Activated naive CD8-positive, alpha-beta T cell treated with anti-CD3 and anti-CD28 coated beads for 36 hours (primary cell): Measurements from ENCODE around the gene ECEL1. TPM values are rescaled to one million over a fixed set of nuclear protein-coding genes. Genes with fewer than 3 reads are reported as not detected.

Experiments
- DNase-seq: peaks from one replicate; pipeline ENCODE4 v3.0.0; 2021
- H3K27ac Mint-ChIP-seq: one replicate; pipeline ENCODE4 v1.8.0; 2022; ENCODE audit warnings: mild to moderate bottlenecking, moderate library complexity, mixed read lengths
- H3K27me3 Mint-ChIP-seq: one replicate; pipeline ENCODE4 v1.8.0; 2022; ENCODE audit warnings: mild to moderate bottlenecking, mixed read lengths
- H3K36me3 Mint-ChIP-seq: one replicate; pipeline ENCODE4 v1.8.0; 2021; ENCODE audit warnings: mild to moderate bottlenecking, mixed read lengths
- H3K4me1 Mint-ChIP-seq: one replicate; pipeline ENCODE4 v1.8.0; 2021; ENCODE audit warnings: mixed read lengths
- H3K4me3 Mint-ChIP-seq: one replicate; pipeline ENCODE4 v1.8.0; 2022; ENCODE audit warnings: mild to moderate bottlenecking, moderate library complexity, mixed read lengths
- H3K9me3 Mint-ChIP-seq: one replicate; pipeline ENCODE4 v1.8.0; 2022; ENCODE audit warnings: mixed read lengths
- total RNA-seq, 2 experiments: library from RNA; stranded (reverse); gene quantifications; one replicate each; pipeline ENCODE4 v1.2.3, GENCODE V29; 2021

The ECEL1 gene
- total RNA-seq, 2 experiments from 2014 or later, result 0.12 to 0.14 TPM

DNA sequence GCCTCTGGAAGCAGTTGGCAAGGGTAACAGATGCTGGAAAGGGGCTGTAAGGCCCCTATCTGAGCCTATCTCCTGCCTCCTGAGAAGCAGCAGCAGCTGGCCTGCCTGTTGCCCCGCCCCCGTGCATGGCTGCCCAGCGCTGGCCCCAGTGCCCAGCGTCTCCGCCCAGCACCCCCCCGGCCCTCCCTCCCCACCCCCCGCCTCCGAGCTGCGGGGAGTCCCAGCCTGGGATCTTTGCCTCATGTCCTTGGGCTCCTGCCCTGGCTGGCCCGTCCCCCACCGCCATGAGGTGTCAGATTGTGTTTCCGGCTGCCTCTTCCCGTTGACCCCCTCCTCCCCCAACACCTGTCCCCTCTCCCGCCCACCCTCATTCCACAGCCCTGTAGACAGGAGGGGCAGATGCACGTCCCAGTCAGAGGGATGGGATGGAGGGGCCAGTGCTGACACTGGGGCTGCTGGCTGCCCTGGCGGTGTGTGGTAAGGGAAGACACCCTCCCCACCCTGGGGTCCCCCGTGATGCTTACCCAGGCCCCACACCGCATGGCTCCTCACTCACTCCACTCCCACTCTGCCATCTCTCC is 38.2 kb upstream of the ECEL1 start, which contains the start of gene CHRND:
Gene CHRND, plus strand, starts transcription at position 370 of the 581 bp plus-strand sequence. Its CDS starts 56 bp downstream, at position 426.
- no peak within 1 kb of the TSS for H3K4me3 Mint-ChIP-seq
- no peak for DNase-seq
- peaks cover 9% of the 10 kb centered on the region for H3K4me1 Mint-ChIP-seq
- H3K27me3 Mint-ChIP-seq, result peaks cover 41% of the 10 kb centered on the region
- no peaks in the 10 kb centered on the region for H3K36me3 Mint-ChIP-seq
- no peak within 1 kb of the TSS for H3K27ac Mint-ChIP-seq
- H3K9me3 Mint-ChIP-seq, result no peaks in the 10 kb centered on the region

DNA sequence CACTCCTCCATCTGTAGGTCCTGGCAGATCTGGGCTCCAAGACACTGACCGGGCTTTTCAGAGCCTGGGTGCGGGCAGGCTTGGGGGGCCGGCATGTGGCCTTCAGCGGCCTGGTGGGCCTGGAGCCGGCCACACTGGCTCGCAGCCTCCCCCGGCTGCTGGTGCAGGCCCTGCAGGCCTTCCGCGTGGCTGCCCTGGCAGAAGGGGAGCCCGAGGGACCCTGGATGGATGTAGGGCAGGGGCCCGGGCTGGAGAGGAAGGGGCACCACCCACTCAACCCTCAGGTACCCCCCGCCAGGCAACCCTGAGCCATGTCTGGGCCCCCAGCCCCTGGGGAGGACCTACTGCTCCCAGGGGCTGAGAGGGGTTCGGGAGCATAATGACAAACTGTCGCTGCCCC is 37.6 kb upstream of the ECEL1 start:
- DNase-seq, result no peak
- Mint-ChIP-seq H3K4me1 (peaks cover 9% of the 10 kb centered on the region), H3K27me3 (peaks cover 41% of the 10 kb centered on the region), H3K27ac (no peak overlapping the region), H3K9me3 (no peaks in the 10 kb centered on the region), H3K4me3 (no peak overlapping the region), H3K36me3 (no peaks in the 10 kb centered on the region)

DNA sequence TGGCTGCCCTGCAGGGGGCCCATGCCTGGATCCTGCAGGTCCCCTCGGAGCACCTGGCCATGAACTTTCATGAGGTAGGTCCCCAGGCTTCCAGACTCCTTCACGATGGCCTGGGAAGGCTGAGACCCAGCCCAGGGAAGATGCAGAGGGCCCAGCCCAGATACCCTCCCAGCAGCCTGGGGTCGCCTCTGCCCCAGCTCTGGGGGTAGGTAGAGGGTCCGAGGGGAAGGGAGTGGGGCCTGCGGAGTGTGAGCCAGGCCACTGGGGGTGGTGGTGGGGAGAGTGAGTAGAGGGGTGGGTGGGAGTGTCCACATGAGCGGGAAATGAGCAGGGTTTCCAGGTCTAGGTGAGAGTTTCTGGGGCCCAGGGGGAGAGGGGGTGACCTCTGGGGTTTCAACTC is 37.1 kb upstream of the ECEL1 start:
- Mint-ChIP-seq H3K4me1 (peaks cover 9% of the 10 kb centered on the region), H3K4me3 (no peak overlapping the region), H3K9me3 (no peaks in the 10 kb centered on the region), H3K27ac (no peak overlapping the region), H3K27me3 (peaks cover 43% of the 10 kb centered on the region), H3K36me3 (no peaks in the 10 kb centered on the region)
- no peak for DNase-seq

DNA sequence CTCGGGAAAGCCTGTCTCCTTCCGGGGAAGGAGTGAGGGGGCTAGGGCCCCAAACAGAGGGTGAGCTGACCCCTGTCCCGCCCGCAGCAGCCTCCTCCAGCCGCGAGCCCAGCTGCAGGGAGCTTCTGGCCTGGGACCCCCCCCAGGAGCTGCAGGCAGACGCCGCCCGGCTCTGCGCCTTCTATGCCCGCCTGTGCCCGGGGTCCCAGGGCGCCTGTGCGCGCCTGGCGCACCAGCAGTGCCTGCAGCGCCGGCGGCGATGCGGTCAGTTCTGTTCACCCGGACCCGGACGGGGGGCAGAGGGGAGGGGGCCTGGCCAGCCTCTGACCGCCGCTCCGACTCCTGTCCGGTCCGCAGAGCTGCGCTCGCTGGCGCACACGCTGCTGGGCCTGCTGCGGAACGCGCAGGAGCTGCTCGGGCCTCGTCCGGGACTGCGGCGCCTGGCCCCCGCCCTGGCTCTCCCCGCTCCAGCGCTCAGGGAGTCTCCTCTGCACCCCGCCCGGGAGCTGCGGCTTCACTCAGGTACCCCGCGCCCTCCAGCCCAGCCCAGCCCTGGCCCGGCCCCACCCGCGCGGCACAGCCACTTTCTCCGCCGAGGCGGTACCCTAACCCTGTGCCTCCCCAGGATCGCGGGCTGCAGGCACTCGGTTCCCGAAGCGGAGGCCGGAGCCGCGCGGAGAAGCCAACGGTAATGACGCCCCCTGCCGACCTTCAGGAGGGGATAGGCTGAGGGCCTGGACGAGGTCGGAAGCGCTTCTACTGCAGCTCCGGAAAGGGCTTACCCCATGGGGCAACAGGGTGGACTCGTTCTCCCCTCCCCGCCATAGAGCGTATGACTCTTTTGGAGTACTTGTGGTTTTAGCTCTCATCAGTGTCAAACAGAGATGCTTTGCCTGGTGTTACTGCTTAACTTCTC is 36.3 kb upstream of the ECEL1 start:
- no peak overlapping the region for H3K4me3 Mint-ChIP-seq
- peak; percentile 49 for DNase-seq

DNA sequence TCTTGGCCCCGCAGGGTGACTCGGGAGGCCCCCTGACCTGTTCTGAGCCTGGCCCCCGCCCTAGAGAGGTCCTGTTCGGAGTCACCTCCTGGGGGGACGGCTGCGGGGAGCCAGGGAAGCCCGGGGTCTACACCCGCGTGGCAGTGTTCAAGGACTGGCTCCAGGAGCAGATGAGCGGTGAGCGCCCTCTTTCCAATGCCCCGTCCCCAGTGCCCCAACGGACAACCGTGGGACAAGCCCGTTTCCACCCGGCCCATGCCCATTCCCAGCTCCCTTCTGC is 35.7 kb upstream of the ECEL1 start:
- Mint-ChIP-seq H3K27me3 (peaks cover 49% of the 10 kb centered on the region), H3K36me3 (no peaks in the 10 kb centered on the region), H3K4me3 (peak overlapping the region; percentile 37), H3K4me1 (peaks cover 3% of the 10 kb centered on the region), H3K27ac (no peak overlapping the region), H3K9me3 (no peaks in the 10 kb centered on the region)
- DNase-seq, result no peak

More for the DNA sequence above, 36.3 kb upstream of the ECEL1 start:
- no peak overlapping the region for H3K27ac Mint-ChIP-seq
- H3K36me3 Mint-ChIP-seq, result no peaks in the 10 kb centered on the region
- H3K9me3 Mint-ChIP-seq, result no peaks in the 10 kb centered on the region
- peaks cover 8% of the 10 kb centered on the region for H3K4me1 Mint-ChIP-seq
- peaks cover 49% of the 10 kb centered on the region for H3K27me3 Mint-ChIP-seq

DNA sequence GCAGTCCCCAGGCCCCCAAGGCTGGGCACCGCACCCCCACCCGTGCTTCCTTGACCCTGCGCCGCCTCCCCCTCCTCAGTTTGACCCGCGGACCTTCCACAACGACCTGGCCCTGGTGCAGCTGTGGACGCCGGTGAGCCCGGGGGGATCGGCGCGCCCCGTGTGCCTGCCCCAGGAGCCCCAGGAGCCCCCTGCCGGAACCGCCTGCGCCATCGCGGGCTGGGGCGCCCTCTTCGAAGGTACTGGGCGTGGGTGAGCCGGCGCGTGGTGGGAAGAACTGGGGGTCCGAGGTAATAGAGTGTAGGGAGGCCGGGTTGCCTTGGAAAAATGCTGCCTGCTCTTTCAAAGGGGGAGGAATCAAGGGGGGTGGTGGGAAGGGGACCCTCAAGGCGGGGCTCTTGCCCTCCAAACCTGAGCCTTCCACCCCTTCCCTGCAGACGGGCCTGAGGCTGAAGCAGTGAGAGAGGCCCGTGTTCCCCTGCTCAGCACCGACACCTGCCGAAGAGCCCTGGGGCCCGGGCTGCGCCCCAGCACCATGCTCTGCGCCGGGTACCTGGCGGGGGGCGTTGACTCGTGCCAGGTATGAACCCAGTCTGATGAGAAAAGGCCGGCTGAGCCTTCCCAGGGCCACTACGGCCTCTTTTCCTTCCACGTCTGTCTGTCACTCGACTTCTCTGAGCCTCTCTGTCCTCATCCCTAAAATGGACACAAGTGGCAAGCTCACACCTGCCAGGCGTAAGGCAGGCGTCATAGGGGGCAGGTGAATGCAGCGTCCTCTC is 35.2 kb upstream of the ECEL1 start:
- Mint-ChIP-seq H3K4me3 (peak overlapping the region; percentile 37), H3K4me1 (peaks cover 1% of the 10 kb centered on the region), H3K9me3 (no peaks in the 10 kb centered on the region), H3K27ac (no peak overlapping the region), H3K27me3 (peaks cover 49% of the 10 kb centered on the region), H3K36me3 (no peaks in the 10 kb centered on the region)
- no peak for DNase-seq

DNA sequence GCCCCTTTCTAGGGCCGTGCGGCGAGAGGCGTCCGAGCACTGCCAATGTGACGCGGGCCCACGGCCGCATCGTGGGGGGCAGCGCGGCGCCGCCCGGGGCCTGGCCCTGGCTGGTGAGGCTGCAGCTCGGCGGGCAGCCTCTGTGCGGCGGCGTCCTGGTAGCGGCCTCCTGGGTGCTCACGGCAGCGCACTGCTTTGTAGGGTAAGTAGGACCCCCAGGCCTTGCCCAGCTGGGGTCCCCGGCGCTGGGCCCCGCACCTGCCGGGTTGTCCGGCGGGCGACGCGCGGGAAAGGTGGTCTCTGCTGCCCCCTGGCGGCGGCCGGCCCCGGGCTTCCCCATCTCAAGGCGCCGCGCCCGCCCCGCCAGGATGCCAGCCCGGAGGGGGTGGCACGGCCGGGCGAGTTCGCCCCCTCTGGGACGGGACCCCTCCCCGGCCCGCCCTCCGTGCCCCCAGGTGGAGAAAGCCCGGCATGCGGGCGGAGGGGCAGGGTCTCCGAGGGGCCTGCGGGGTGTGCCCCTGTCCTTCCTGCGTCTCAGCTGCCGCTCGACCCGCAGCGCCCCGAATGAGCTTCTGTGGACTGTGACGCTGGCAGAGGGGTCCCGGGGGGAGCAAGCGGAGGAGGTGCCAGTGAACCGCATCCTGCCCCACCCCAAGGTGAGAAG is 34.5 kb upstream of the ECEL1 start:
- no peaks in the 10 kb centered on the region for H3K36me3 Mint-ChIP-seq
- peaks cover 1% of the 10 kb centered on the region for H3K4me1 Mint-ChIP-seq
- H3K27ac Mint-ChIP-seq, result no peak overlapping the region
- no peak overlapping the region for H3K4me3 Mint-ChIP-seq
- peaks cover 49% of the 10 kb centered on the region for H3K27me3 Mint-ChIP-seq
- DNase-seq, result peak; percentile 71
- no peaks in the 10 kb centered on the region for H3K9me3 Mint-ChIP-seq

DNA sequence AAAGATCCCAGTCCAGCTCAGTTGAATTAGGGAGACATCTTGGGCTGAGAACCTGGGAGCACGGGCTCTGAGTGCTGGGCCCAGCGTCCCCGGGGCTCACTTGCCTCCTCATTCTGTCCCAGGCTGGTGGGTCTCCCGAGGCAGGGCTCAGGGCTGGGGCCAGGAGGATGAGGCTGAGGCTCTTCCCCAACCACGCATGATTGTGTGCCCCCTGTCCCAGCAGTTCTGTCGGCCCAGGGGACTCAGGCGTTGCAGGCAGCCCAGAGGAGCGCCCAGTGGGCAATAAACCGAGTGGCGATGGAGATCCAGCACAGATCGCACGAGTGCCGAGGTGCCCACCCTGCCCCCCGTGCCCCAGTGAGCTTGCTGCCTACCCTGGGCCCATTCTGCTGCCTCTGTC is 33.5 kb upstream of the ECEL1 start:
- H3K9me3 Mint-ChIP-seq, result no peaks in the 10 kb centered on the region
- H3K27ac Mint-ChIP-seq, result no peak overlapping the region
- peaks cover 1% of the 10 kb centered on the region for H3K4me1 Mint-ChIP-seq
- no peak for DNase-seq
- no peaks in the 10 kb centered on the region for H3K36me3 Mint-ChIP-seq
- peaks cover 41% of the 10 kb centered on the region for H3K27me3 Mint-ChIP-seq
- no peak overlapping the region for H3K4me3 Mint-ChIP-seq

DNA sequence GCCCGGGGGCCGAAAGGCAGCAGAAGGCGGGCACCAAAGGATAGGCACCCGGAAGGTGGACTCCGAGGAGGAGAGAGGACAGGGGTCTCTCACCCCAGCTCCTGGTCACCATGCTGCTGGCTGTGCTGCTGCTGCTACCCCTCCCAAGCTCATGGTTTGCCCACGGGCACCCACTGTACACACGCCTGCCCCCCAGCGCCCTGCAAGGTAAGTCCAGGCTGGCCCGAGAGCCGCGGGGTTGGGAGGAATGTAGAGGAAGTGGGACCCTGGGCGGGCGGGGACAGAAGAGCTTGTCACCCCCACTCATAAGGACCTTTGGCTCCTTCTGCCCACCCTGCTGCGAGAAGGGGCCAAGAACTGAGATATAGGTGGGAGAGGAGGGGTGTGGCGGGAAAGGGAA is 32.9 kb upstream of the ECEL1 start:
- no peaks in the 10 kb centered on the region for H3K36me3 Mint-ChIP-seq

DNA sequence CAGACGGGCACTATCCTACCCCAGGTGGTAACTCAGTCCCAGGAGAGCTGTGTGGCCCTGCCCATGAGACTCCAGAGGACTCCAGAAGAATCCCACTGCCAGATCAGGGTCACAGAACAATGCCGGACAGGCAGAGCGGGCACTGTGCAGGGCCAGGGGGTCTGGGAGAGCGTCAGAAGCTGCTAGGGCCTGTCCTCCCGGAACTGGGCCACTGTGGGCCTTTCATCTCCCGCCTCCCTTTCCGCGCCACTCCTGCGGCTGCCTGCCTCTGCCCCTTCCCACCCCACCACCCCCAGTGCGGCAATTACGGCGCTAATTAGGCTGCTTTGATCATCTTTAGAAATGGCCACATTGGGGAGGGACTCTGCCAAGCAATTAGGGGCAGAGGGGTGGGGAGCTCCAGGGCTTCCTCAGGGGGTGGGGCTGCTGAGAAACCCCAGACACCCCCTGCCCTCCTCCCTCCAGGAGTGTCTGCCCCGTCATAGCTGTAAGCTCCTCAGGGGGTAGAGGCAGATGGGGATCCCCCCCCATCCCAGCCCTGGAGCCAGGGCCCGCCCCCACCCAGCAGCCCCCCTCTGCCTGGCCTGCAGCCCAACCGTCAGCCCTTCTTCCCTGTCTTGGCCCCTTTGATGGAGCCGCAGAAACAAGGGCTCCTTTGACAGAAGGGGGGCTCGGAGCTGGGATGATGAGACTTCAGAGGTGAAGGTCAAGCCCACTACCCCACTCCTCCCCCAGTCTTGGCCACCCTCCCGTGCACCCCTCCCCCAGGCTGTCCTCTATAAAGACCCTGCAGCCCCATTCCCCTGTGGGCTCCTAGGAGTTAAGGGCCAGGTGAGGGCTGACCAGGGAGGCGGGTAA is 32.2 kb upstream of the ECEL1 start, which contains the start of gene PRSS56:
Gene PRSS56, plus strand, starts transcription at position 808 of the 858 bp plus-strand sequence. CDS start 211 bp downstream, outside the sequence.
- Mint-ChIP-seq H3K4me3 (no peak within 1 kb of the TSS), H3K27ac (no peak within 1 kb of the TSS), H3K9me3 (no peaks in the 10 kb centered on the region), H3K27me3 (peaks cover 38% of the 10 kb centered on the region), H3K4me1 (peaks cover 1% of the 10 kb centered on the region), H3K36me3 (no peaks in the 10 kb centered on the region)
- no peak for DNase-seq

More for the DNA sequence above, 32.9 kb upstream of the ECEL1 start:
- H3K27me3 Mint-ChIP-seq, result peaks cover 41% of the 10 kb centered on the region
- H3K4me3 Mint-ChIP-seq, result no peak overlapping the region
- H3K9me3 Mint-ChIP-seq, result no peaks in the 10 kb centered on the region
- H3K4me1 Mint-ChIP-seq, result peaks cover 1% of the 10 kb centered on the region
- H3K27ac Mint-ChIP-seq, result no peak overlapping the region
- DNase-seq, result no peak

DNA sequence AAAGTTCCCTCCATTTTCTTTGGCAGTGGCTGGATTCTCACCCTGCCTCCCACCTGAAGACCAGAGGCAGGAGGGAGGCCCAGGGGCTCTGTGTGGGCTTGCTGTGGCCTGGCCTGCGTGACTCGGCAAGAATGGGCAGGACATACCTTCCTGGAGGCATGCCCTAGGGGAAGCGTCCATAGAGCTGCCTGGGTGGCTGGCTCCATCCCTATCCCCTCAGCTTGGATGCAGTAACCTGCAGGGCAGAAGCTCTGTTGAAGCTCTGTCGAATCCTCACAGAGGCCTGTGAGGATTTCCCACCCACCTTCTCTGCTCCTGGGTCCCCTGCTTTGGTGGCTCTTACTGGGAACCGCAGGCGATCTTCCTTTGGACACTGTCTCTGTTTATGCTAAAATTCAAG is 31.2 kb upstream of the ECEL1 start:
- H3K4me3 Mint-ChIP-seq, result no peak overlapping the region
- no peak for DNase-seq
- H3K9me3 Mint-ChIP-seq, result no peaks in the 10 kb centered on the region
- no peak overlapping the region for H3K27ac Mint-ChIP-seq
- peaks cover 30% of the 10 kb centered on the region for H3K27me3 Mint-ChIP-seq
- peaks cover 1% of the 10 kb centered on the region for H3K4me1 Mint-ChIP-seq
- H3K36me3 Mint-ChIP-seq, result no peaks in the 10 kb centered on the region

DNA sequence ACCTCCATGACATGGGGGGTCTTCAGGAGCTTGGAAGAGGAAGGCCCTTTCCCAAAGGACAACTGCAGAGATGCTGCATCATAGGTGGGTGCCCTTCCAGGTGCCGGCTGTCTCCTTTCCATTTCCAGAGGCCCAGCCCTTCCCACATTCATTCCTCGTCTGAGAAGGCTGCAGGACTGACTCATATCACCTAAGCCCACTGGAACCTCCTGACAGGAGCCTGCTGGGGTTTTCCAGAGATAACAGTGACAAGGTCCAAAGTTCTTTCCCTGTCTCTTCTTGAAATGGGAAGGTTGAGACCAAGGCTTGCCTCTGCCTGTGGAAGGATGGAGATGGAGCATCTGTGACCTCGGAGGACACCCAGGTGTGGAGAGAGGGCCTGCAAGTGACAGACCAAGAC is 28.9 kb upstream of the ECEL1 start:
- H3K4me3 Mint-ChIP-seq, result no peak overlapping the region
- no peaks in the 10 kb centered on the region for H3K4me1 Mint-ChIP-seq

DNA sequence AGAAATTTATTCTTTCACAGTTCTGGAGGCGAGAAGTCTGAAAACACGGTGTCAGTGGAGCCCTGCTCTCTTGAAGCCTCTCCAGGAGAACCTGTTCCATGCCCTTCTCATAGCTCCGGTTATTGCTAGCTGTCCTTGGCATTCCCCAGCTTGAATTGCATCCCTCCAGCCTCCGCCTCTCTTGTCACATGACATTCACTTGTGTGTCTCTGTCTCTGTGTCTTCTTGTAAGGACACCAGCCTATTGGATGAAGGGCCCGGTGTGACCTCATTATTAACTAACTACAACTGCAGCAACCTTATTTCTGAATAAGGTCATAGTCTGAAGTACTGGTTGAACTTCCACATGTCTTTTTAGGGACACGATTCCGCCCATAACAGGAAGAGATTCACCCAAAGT is 28.0 kb upstream of the ECEL1 start:
- no peak overlapping the region for H3K27ac Mint-ChIP-seq
- no peak for DNase-seq
- H3K4me1 Mint-ChIP-seq, result no peaks in the 10 kb centered on the region
- H3K27me3 Mint-ChIP-seq, result peaks cover 12% of the 10 kb centered on the region
- H3K9me3 Mint-ChIP-seq, result no peaks in the 10 kb centered on the region
- no peaks in the 10 kb centered on the region for H3K36me3 Mint-ChIP-seq
- H3K4me3 Mint-ChIP-seq, result no peak overlapping the region

More for the DNA sequence above, 28.9 kb upstream of the ECEL1 start:
- Mint-ChIP-seq H3K27me3 (peaks cover 19% of the 10 kb centered on the region), H3K9me3 (no peaks in the 10 kb centered on the region), H3K27ac (no peak overlapping the region), H3K36me3 (no peaks in the 10 kb centered on the region)
- DNase-seq, result no peak

DNA sequence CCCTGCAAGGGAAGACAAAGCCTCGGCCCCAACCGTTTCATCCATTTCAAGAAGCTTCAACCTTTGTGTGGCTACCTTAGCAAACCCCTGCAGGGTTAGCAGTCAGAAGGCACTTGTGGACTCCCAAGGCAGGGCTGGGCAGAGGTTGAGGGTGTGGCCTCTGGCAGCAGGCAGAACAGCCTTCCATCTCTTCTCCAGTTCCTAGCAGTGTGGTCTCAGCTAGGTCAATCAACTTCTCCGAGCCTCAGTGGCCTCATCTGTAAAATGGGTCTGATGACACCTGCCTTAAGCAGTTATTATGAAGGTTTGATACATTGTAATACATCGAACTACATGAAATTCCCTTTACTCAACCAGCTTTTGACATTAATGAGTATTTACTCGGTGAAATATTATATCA is 25.7 kb upstream of the ECEL1 start:
- DNase-seq, result no peak
- Mint-ChIP-seq H3K4me3 (no peak overlapping the region), H3K9me3 (no peaks in the 10 kb centered on the region), H3K27me3 (no peaks in the 10 kb centered on the region), H3K36me3 (no peaks in the 10 kb centered on the region), H3K27ac (peak overlapping the region; percentile 21), H3K4me1 (no peaks in the 10 kb centered on the region)
